ENCODE results near the gene OR2Z1.
"Not testable (repeated sequence)": the region's sequence is repeated elsewhere in the genome, so short reads cannot be mapped to it uniquely, and the experiment has no call there.

OR2Z1 gene

DNA sequence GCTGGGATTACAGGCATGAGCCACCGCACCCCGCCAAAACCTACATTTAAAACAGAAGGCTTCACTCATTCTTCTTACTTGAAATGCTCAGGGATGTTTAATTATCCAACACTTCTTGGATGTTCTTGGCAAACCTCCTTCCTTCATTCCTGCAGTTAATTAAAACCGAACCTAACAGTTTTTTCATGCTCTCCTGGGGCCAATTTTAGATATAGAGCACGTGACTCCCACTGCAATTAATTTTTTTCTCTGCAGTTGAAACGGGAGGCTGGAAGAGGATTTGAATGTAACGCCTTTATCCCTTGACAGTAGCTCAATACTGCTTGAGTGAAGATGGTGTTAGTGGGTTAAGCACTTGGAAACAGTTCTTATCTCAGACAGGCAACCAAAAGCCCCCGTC lies 18.2 kb upstream of the OR2Z1 start:
- DNase-seq, result no peak

DNA sequence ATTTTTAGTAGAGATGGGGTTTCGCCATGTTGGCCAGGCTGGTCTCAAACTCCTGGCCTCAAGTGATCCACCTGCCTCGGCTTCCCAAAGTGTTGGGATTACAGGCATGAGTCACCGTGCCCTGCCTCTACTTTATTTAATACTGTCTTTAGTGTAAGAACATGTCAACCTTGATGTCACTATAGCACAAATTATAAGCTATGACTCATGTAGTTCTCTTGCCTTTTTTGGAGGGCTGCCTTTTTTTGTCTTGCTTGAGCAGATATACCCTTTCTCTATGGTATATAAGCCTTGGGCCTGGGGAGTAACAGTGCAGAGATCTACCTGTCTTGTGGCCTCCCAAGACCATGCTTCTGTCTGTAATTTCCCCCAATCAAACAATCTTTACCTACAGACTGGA lies 16.1 kb upstream of the OR2Z1 start:
- DNase-seq, result peak; percentile 21

GRCh38 chr19:8705742-8706141 lies 15.7 kb upstream of the OR2Z1 start:
- DNase-seq, result peak; percentile 26

DNA sequence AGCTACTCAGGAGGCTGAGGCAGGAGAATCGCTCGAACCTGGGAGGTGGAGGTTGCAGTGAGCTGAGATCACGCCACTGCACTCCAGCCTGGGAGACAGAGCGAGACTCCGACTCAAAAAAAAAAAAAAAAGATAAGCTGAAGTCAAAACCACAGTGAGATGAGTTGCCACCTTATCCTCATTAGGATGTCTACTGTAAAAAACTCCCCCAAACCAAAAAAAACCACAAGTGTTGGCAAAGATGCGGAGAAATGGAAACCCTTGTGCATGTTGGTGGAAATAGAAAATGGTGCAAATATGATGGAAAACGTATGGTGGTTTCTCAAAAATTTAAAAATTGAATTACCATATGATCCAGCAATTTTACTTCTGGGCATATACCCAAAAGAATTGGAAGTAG lies 11.1 kb upstream of the OR2Z1 start:
- not testable (repeated sequence) for DNase-seq

GRCh38 chr19:8722032-8722431 lies 598 bp downstream of the OR2Z1 start:
- DNase-seq, result no peak

DNA sequence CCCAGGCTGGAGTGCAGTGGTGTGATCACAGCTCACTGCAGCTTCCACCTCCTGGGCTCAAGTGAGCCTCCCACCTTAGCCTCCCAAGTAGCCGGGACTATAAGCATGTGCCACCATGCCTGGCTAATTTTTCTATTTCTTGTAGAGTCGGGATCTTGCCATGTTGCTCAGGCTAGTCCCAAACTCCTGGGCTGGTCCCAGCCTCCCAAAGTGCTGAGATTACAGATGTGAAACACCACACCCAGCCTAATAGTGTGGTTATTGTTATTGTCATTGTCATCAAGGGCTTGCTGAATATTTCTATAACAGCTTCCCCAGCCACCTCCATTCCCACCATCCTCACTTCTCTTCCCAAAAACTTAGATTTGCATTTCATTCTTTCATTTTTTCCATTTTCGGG lies 2.8 kb downstream of the OR2Z1 start:
- no peak for DNase-seq

DNA sequence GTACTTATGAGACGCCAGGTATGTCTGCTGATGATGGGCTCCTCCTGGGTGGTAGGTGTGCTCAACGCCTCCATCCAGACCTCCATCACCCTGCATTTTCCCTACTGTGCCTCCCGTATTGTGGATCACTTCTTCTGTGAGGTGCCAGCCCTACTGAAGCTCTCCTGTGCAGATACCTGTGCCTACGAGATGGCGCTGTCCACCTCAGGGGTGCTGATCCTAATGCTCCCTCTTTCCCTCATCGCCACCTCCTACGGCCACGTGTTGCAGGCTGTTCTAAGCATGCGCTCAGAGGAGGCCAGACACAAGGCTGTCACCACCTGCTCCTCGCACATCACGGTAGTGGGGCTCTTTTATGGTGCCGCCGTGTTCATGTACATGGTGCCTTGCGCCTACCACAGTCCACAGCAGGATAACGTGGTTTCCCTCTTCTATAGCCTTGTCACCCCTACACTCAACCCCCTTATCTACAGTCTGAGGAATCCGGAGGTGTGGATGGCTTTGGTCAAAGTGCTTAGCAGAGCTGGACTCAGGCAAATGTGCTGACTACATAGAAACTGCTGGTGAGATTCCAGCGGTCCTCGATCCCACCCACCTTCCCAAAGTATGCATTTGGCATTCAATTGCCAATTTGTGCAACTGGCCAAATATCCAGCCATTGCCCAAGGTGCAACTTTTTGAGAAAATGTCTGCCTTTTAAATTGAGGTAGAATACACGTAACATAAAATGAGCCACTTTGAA lies 10.2 kb downstream of the OR2Z1 start:
- DNase-seq, result no peak

DNA sequence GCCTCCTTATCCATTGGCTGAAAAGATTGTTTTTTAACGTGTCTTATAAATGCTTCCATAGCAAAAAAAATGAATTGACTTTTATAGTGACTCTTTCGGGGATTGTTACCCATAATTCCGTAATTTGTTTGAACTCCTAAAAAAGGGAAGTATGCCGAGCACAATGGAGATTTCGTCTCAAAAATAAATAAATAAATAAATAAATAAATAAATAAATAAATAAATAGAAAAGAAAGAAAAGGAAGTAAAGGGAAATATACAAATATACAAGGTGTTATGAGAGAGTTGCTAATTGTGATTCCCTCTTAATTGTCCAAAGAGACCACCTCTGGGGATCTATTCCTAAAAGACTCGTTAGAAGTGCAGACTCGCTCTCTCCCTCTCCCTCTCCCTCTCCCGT lies 16.9 kb downstream of the OR2Z1 start:
- no peak for DNase-seq

GRCh38 chr19:8739291-8740065 lies 18.0 kb downstream of the OR2Z1 start:
- DNase-seq, result not testable (repeated sequence)

DNA sequence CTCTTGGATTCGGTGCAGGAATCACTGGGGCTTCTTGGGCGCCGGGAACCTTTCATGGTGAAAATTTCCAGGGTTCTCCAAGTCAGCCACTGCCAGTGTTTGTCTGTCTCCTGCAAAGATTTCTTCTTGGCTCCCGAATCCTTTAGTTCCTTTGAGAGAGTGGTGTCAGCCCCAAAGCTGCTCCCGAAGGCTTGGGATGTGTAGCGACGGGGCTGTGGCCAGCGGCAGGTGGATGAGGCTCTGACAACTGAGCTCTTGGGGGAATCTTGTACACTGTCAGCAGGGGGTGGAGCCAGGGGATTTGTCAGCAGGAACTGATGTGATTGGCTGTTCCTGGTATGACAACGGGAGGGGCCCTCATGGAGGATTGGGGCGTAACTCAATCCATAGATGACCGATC lies 45.8 kb downstream of the OR2Z1 start:
- not testable (repeated sequence) for DNase-seq

DNA sequence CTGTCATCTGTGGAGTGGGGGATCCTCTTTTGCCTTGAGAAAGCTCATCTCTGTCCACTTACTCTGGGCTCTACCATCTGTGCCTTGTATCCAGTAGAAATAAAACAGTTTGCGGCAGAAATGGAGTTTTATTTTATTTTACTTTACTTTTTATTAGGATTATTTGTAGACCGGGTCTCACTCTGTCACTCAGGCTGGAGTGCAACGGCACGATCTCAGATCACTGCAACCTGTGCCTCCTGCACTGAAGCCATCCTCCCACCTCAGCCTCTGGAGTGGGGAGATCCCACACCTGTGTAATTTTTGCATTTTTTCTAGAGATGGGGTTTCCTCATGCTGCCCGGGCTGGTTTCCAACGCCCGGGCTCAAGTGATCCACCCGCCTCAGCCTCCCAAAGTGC lies 47.8 kb downstream of the OR2Z1 start:
- not testable (repeated sequence) for DNase-seq

- DNase-seq, result not testable (repeated sequence)
These were observed 52.2 kb downstream of the OR2Z1 start for GRCh38 chr19:8773587-8773986.
